AG09309 (cell line): ENCODE data around the gene TSSK3.

Source experiments
- DNase-seq: peaks from one replicate; pipeline ENCODE4 v3.0.0-alpha.2; 2010; ENCODE audit warnings: low read depth
- H3K4me3 ChIP-seq: 2 replicates; pipeline ENCODE4 v1.5.1; 2011; ENCODE audit warnings: mild to moderate bottlenecking, low read depth, low read length, moderate library complexity; ENCODE audit not compliant: control insufficient read depth
- CTCF ChIP-seq: IDR thresholded peaks from 2 replicates; pipeline ENCODE4 v1.5.1; 2011; ENCODE audit warnings: mild to moderate bottlenecking, low read depth, low read length, inconsistent platforms; ENCODE audit not compliant: insufficient read depth, control insufficient read depth; ENCODE audit errors: missing control alignments

The TSSK3 gene

GRCh38 chr1:32376199-32376598 lies 13.9 kb downstream of the TSSK3 start:
- no peak for DNase-seq
- TF ChIP-seq CTCF = no peak
- no peak overlapping the region for H3K4me3 ChIP-seq

GRCh38 chr1:32377541-32378220 lies 15.3 kb downstream of the TSSK3 start:
- no peak overlapping the region for H3K4me3 ChIP-seq
- no peak for DNase-seq
- no peak for TF ChIP-seq CTCF

- no peak for TF ChIP-seq CTCF
- no peak for DNase-seq
- H3K4me3 ChIP-seq = no peak overlapping the region
Measured at GRCh38 chr1:32380057-32380456, 17.7 kb downstream of the TSSK3 start.

DNA sequence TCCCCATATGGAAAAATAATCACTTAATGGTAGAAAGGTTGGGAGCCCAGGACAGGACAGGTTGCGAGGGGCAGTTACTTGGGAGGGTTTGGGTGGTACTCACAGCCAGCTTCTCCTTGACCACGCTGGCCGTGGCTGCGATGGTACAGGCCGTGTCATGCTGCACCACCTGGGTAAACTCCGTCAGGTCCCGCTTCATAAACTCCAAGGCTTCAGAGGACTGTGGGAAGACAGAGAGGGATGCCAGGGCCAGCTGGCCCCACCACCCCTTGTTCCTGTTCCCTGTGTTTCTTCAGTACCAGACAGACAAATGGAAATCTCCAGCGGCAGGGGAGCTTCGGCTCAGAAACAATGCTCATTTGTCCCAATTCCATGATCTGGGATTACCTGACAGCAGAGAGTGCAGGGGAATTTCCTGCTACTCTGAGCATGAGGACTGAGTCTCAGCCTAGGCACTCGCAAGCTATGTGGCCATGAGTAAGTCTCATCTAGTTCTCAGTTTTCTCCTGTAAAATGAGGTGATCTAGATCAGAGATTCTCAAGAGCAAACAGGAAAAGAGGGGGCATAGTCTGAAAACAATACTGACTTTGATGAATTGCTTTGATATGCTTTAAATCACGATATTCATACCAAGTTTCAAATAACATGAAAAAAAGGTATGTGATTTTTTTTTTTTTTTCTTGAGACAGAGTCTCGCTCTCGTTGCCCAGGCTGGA lies 24.5 kb downstream of the TSSK3 start:
- no peak for TF ChIP-seq CTCF
- H3K4me3 ChIP-seq = no peak overlapping the region
- DNase-seq = no peak

GRCh38 chr1:32388641-32389040 lies 26.3 kb downstream of the TSSK3 start:
- no peak for DNase-seq
- H3K4me3 ChIP-seq = no peak overlapping the region
- no peak for TF ChIP-seq CTCF

- no peak for TF ChIP-seq CTCF
- no peak for DNase-seq
- H3K4me3 ChIP-seq = no peak overlapping the region
Measured at GRCh38 chr1:32390904-32391870, 28.8 kb downstream of the TSSK3 start.
